Activated T-cell treated with anti-CD3 and anti-CD28 coated beads, Interleukin-2, amount 50 U/mL, for 72 hours (primary cell): Measurements from ENCODE around the gene BRINP2. TPM values are rescaled to one million over a fixed set of nuclear protein-coding genes. Genes with fewer than 3 reads are reported as not detected.

Experiments
- ATAC-seq, 2 donors: fragments of 150-1000 bp; cut with Tn5 transposase; replicated peaks in 1 of 2; 2 replicates each; pipeline ENCODE4 v1.10.0; 2021; ENCODE audit warnings: moderate library complexity in 2 of 2, mild to moderate bottlenecking in 1 of 2
- DNase-seq, 2 donors: peaks; one replicate each; pipeline ENCODE4 v3.0.0; 2021 to 2022; ENCODE audit warnings: mixed read lengths in 1 of 2
- H3K27ac Mint-ChIP-seq: one replicate; pipeline ENCODE4 v1.8.0; 2022; ENCODE audit warnings: mild to moderate bottlenecking, moderate library complexity, mixed read lengths
- H3K27me3 Mint-ChIP-seq: one replicate; pipeline ENCODE4 v1.8.0; 2022; ENCODE audit warnings: low read depth, mixed read lengths
- H3K36me3 Mint-ChIP-seq, 2 donors: one replicate each; pipeline ENCODE4 v1.8.0; 2022; ENCODE audit warnings: mixed read lengths in 2 of 2, mild to moderate bottlenecking in 1 of 2; ENCODE audit not compliant: insufficient read depth in 2 of 2
- H3K4me1 Mint-ChIP-seq: one replicate; pipeline ENCODE4 v1.8.0; 2022; ENCODE audit warnings: low read depth, mixed read lengths
- H3K4me3 Mint-ChIP-seq, 2 donors: one replicate each; pipeline ENCODE4 v1.8.0; 2022; ENCODE audit warnings: mild to moderate bottlenecking in 2 of 2, mixed read lengths in 2 of 2, moderate library complexity in 2 of 2
- H3K9me3 Mint-ChIP-seq, 2 donors: one replicate each; pipeline ENCODE4 v1.8.0; 2022; ENCODE audit warnings: mixed read lengths in 2 of 2
- total RNA-seq, 2 donors: library from RNA; stranded (reverse); gene quantifications; one replicate each; pipeline ENCODE4 v1.2.3, GENCODE V29; 2022

Gene BRINP2
- total RNA-seq, 2 donors from 2014 or later = not detected

GRCh38 chr1:177239792-177240191 is 69.0 kb downstream of the BRINP2 start:
- no peak for ATAC-seq
- H3K4me1 Mint-ChIP-seq = no peaks in the 10 kb centered on the region
- no peak overlapping the region for H3K27ac Mint-ChIP-seq

GRCh38 chr1:177243773-177244172 is 73.0 kb downstream of the BRINP2 start:
- no peaks in the 10 kb centered on the region for H3K4me1 Mint-ChIP-seq
- DNase-seq = no peak
- H3K27ac Mint-ChIP-seq = no peak overlapping the region

More at GRCh38 chr1:177239792-177240191, 69.0 kb downstream of the BRINP2 start:
- no peak overlapping the region for H3K4me3 Mint-ChIP-seq
- DNase-seq = no peak
- peaks cover 7 to 14% of the 10 kb centered on the region in 2 donors for H3K9me3 Mint-ChIP-seq
- no peaks in the 10 kb centered on the region for H3K27me3 Mint-ChIP-seq
- no peaks in the 10 kb centered on the region for H3K36me3 Mint-ChIP-seq

GRCh38 chr1:177246710-177247580 is 76.2 kb downstream of the BRINP2 start:
- Mint-ChIP-seq H3K4me3 (no peak overlapping the region), H3K27ac (no peak overlapping the region), H3K9me3 (peaks cover 7 to 11% of the 10 kb centered on the region in 2 donors), H3K36me3 (no peaks in the 10 kb centered on the region), H3K4me1 (no peaks in the 10 kb centered on the region), H3K27me3 (no peaks in the 10 kb centered on the region)
- DNase-seq = no peak
- ATAC-seq = no peak

More at GRCh38 chr1:177243773-177244172, 73.0 kb downstream of the BRINP2 start:
- ATAC-seq = no peak
- no peak overlapping the region for H3K4me3 Mint-ChIP-seq
- H3K27me3 Mint-ChIP-seq = no peaks in the 10 kb centered on the region
- no peaks in the 10 kb centered on the region for H3K36me3 Mint-ChIP-seq
- peaks cover 7 to 13% of the 10 kb centered on the region in 2 donors for H3K9me3 Mint-ChIP-seq

- Mint-ChIP-seq H3K27me3 (no peaks in the 10 kb centered on the region), H3K4me3 (no peak overlapping the region), H3K27ac (no peak overlapping the region), H3K9me3 (peaks cover under 1 to 5% of the 10 kb centered on the region in 2 donors), H3K4me1 (no peaks in the 10 kb centered on the region), H3K36me3 (no peaks in the 10 kb centered on the region)
- ATAC-seq (no peak), DNase-seq (no peak)
Observed at GRCh38 chr1:177247623-177248176, 76.9 kb downstream of the BRINP2 start.

GRCh38 chr1:177248258-177248657 is 77.5 kb downstream of the BRINP2 start:
- Mint-ChIP-seq H3K27me3 (no peaks in the 10 kb centered on the region), H3K4me3 (no peak overlapping the region), H3K9me3 (peaks cover 0 to 3% of the 10 kb centered on the region in 2 donors), H3K36me3 (no peaks in the 10 kb centered on the region), H3K4me1 (no peaks in the 10 kb centered on the region), H3K27ac (no peak overlapping the region)
- no peak for ATAC-seq
- DNase-seq = no peak

- Mint-ChIP-seq H3K36me3 (no peaks in the 10 kb centered on the region), H3K9me3 (no peaks in the 10 kb centered on the region), H3K27ac (no peak overlapping the region), H3K4me1 (no peaks in the 10 kb centered on the region), H3K4me3 (no peak overlapping the region), H3K27me3 (no peaks in the 10 kb centered on the region)
- no peak for DNase-seq
- no peak for ATAC-seq
Observed at GRCh38 chr1:177249231-177249630, 78.5 kb downstream of the BRINP2 start.

- Mint-ChIP-seq H3K9me3 (peaks cover 0 to 3% of the 10 kb centered on the region in 2 donors), H3K4me1 (no peaks in the 10 kb centered on the region), H3K4me3 (no peak overlapping the region), H3K27ac (no peak overlapping the region), H3K36me3 (no peaks in the 10 kb centered on the region), H3K27me3 (peaks cover 7% of the 10 kb centered on the region)
- ATAC-seq = no peak
- no peak for DNase-seq
Observed at GRCh38 chr1:177252877-177253276, 82.1 kb downstream of the BRINP2 start.

GRCh38 chr1:177255411-177255810 is 84.7 kb downstream of the BRINP2 start:
- H3K27me3 Mint-ChIP-seq = peaks cover 7% of the 10 kb centered on the region
- ATAC-seq (no peak), DNase-seq (no peak)
- no peaks in the 10 kb centered on the region for H3K4me1 Mint-ChIP-seq
- no peak overlapping the region for H3K4me3 Mint-ChIP-seq
- no peaks in the 10 kb centered on the region for H3K36me3 Mint-ChIP-seq
- H3K9me3 Mint-ChIP-seq = peaks cover 0 to 3% of the 10 kb centered on the region in 2 donors
- no peak overlapping the region for H3K27ac Mint-ChIP-seq

- no peaks in the 10 kb centered on the region for H3K36me3 Mint-ChIP-seq
- H3K27me3 Mint-ChIP-seq = peaks cover 7% of the 10 kb centered on the region
- H3K4me3 Mint-ChIP-seq = no peak overlapping the region
- no peak overlapping the region for H3K27ac Mint-ChIP-seq
- no peak for ATAC-seq
- DNase-seq = no peak
- H3K4me1 Mint-ChIP-seq = no peaks in the 10 kb centered on the region
- H3K9me3 Mint-ChIP-seq = peaks cover 0 to 3% of the 10 kb centered on the region in 2 donors
Observed at GRCh38 chr1:177256153-177257075, 85.7 kb downstream of the BRINP2 start.

GRCh38 chr1:177257128-177257527 is 86.4 kb downstream of the BRINP2 start:
- no peaks in the 10 kb centered on the region for H3K4me1 Mint-ChIP-seq
- H3K4me3 Mint-ChIP-seq = no peak overlapping the region
- ATAC-seq = no peak
- H3K9me3 Mint-ChIP-seq = peaks cover 0 to 3% of the 10 kb centered on the region in 2 donors
- H3K36me3 Mint-ChIP-seq = no peaks in the 10 kb centered on the region
- peaks cover 7% of the 10 kb centered on the region for H3K27me3 Mint-ChIP-seq
- DNase-seq = no peak
- no peak overlapping the region for H3K27ac Mint-ChIP-seq

- no peaks in the 10 kb centered on the region for H3K4me1 Mint-ChIP-seq
- H3K27ac Mint-ChIP-seq = no peak overlapping the region
- no peak for ATAC-seq
- H3K4me3 Mint-ChIP-seq = no peak overlapping the region
- DNase-seq = no peak
- peaks cover 7% of the 10 kb centered on the region for H3K27me3 Mint-ChIP-seq
- H3K36me3 Mint-ChIP-seq = no peaks in the 10 kb centered on the region
- H3K9me3 Mint-ChIP-seq = peaks cover 0 to 3% of the 10 kb centered on the region in 2 donors
Observed at GRCh38 chr1:177257576-177257975, 86.8 kb downstream of the BRINP2 start.

- DNase-seq (no peak), ATAC-seq (no peak)
- peaks cover 0 to 4% of the 10 kb centered on the region in 2 donors for H3K36me3 Mint-ChIP-seq
- H3K27me3 Mint-ChIP-seq = no peaks in the 10 kb centered on the region
- H3K27ac Mint-ChIP-seq = no peak overlapping the region
- H3K4me1 Mint-ChIP-seq = no peaks in the 10 kb centered on the region
- H3K4me3 Mint-ChIP-seq = no peak overlapping the region
- H3K9me3 Mint-ChIP-seq = peaks cover 0 to 4% of the 10 kb centered on the region in 2 donors
Observed at GRCh38 chr1:177270863-177271262, 100.1 kb downstream of the BRINP2 start.

GRCh38 chr1:177273141-177273540 is 102.4 kb downstream of the BRINP2 start:
- H3K36me3 Mint-ChIP-seq = peaks cover 0 to 4% of the 10 kb centered on the region in 2 donors
- ATAC-seq = no peak

More at GRCh38 chr1:177273141-177273540, 102.4 kb downstream of the BRINP2 start:
- H3K27me3 Mint-ChIP-seq = no peaks in the 10 kb centered on the region
- H3K27ac Mint-ChIP-seq = no peak overlapping the region
- no peak for DNase-seq
- H3K4me3 Mint-ChIP-seq = no peak overlapping the region
- H3K4me1 Mint-ChIP-seq = no peaks in the 10 kb centered on the region
- peaks cover 3 to 6% of the 10 kb centered on the region in 2 donors for H3K9me3 Mint-ChIP-seq
